Stimulated activated CD4-positive, alpha-beta T cell treated with anti-CD3 and anti-CD28 coated beads, Interleukin-2, amount 100 ng/mL, for 4 hours (primary cell): ENCODE data around the gene SH3RF2.
"Not testable (repeated sequence)": the region's sequence is repeated elsewhere in the genome, so short reads cannot be mapped to it uniquely, and the experiment has no call there.

Experiments
- DNase-seq: peaks from one replicate; pipeline ENCODE4 v3.0.0-alpha.2; 2020; ENCODE audit warnings: low read depth

The SH3RF2 gene

GRCh38 chr5:145936401-145937131 lies at the start of gene SH3RF2:
Gene SH3RF2, plus strand, starts transcription at chr5:145936578. Its CDS starts 1,351 bp downstream, at chr5:145937929.
- DNase-seq, result no peak

GRCh38 chr5:145887217-145887616 lies 49.2 kb upstream of the SH3RF2 start:
- DNase-seq, result no peak

- DNase-seq, result no peak
Observed at GRCh38 chr5:145887976-145888574, 48.3 kb upstream of the SH3RF2 start.

- DNase-seq, result no peak
Observed at GRCh38 chr5:145889611-145890010, 46.8 kb upstream of the SH3RF2 start.

GRCh38 chr5:145891378-145891777 lies 45.0 kb upstream of the SH3RF2 start:
- not testable (repeated sequence) for DNase-seq

- DNase-seq, result no peak
Observed at GRCh38 chr5:145898171-145898570, 38.2 kb upstream of the SH3RF2 start.

GRCh38 chr5:145902421-145902820 lies 34.0 kb upstream of the SH3RF2 start:
- DNase-seq, result no peak

GRCh38 chr5:145903113-145903512 lies 33.3 kb upstream of the SH3RF2 start:
- no peak for DNase-seq

GRCh38 chr5:145903867-145904266 lies 32.5 kb upstream of the SH3RF2 start:
- no peak for DNase-seq

GRCh38 chr5:145904743-145905142 lies 31.6 kb upstream of the SH3RF2 start:
- DNase-seq, result no peak

- DNase-seq, result no peak
Observed at GRCh38 chr5:145906401-145906800, 30.0 kb upstream of the SH3RF2 start.

GRCh38 chr5:145908206-145908960 lies 28.0 kb upstream of the SH3RF2 start:
- no peak for DNase-seq

- DNase-seq, result no peak
Observed at GRCh38 chr5:145911164-145911563, 25.2 kb upstream of the SH3RF2 start.

GRCh38 chr5:145912019-145912418 lies 24.4 kb upstream of the SH3RF2 start:
- DNase-seq, result no peak

GRCh38 chr5:145912594-145912993 lies 23.8 kb upstream of the SH3RF2 start:
- no peak for DNase-seq

GRCh38 chr5:145913701-145914100 lies 22.7 kb upstream of the SH3RF2 start:
- DNase-seq, result no peak

GRCh38 chr5:145915970-145916638 lies 20.3 kb upstream of the SH3RF2 start:
- DNase-seq, result no peak

GRCh38 chr5:145917288-145917687 lies 19.1 kb upstream of the SH3RF2 start:
- no peak for DNase-seq

- DNase-seq, result no peak
Observed at GRCh38 chr5:145918397-145918796, 18.0 kb upstream of the SH3RF2 start.

GRCh38 chr5:145919413-145919812 lies 17.0 kb upstream of the SH3RF2 start:
- no peak for DNase-seq

GRCh38 chr5:145920542-145921210 lies 15.7 kb upstream of the SH3RF2 start:
- DNase-seq, result no peak

GRCh38 chr5:145921211-145921610 lies 15.2 kb upstream of the SH3RF2 start:
- DNase-seq, result no peak
